GM23248 (cell line): ENCODE measurements around the gene ESR2.

ENCODE experiments used
- EZH2 ChIP-seq: fragments of 200-600 bp; sonication (generic); IDR thresholded peaks from 2 replicates; pipeline ENCODE4 v1.6.1; 2018; ENCODE audit warnings: antibody characterized with exemption, mild to moderate bottlenecking; ENCODE audit not compliant: insufficient read depth, poor library complexity, severe bottlenecking
- EZH2phosphoT487 ChIP-seq: fragments of 200-600 bp; sonication (generic); IDR thresholded peaks from 2 replicates; pipeline ENCODE4 v1.6.1; 2018; ENCODE audit warnings: antibody characterized with exemption, moderate library complexity, mild to moderate bottlenecking, low read depth; ENCODE audit not compliant: insufficient read depth

- TF ChIP-seq EZH2 (no peak), EZH2phosphoT487 (no peak)
These were observed 32.3 kb upstream of the ESR2 start for GRCh38 chr14:64326502-64326901.
